Neural cell (in vitro differentiated cells): ENCODE data around the gene AIF1L.

Source experiments
- CTCF ChIP-seq: fragments of 450-650 bp; IDR thresholded peaks from 2 replicates; pipeline ENCODE4 v1.5.1; 2014; ENCODE audit warnings: antibody characterized with exemption, mild to moderate bottlenecking, moderate library complexity; ENCODE audit not compliant: poor library complexity, severe bottlenecking
- RAD21 ChIP-seq: fragments of 450-650 bp; conservative IDR thresholded peaks from 2 replicates; pipeline ENCODE4 v1.6.1; 2014; ENCODE audit warnings: antibody characterized with exemption, mild to moderate bottlenecking, moderate library complexity
- SMC3 ChIP-seq: fragments of 450-650 bp; conservative IDR thresholded peaks from 2 replicates; pipeline ENCODE4 v1.6.1; 2014; ENCODE audit warnings: antibody characterized with exemption, mild to moderate bottlenecking, moderate library complexity; ENCODE audit not compliant: poor library complexity

GRCh38 chr9:131165523-131165922, 69.2 kb downstream of the AIF1L start:
- TF ChIP-seq CTCF (no peak), RAD21 (no peak), SMC3 (no peak)
